Measurements from ENCODE around the gene GLT8D2. TPM values are rescaled to one million over a fixed set of nuclear protein-coding genes. Genes with fewer than 3 reads are reported as not detected.
A peak's percentile ranks its signal among the peaks of the same experiment; 100 is the strongest.
"Not testable (repeated sequence)": the region's sequence is repeated elsewhere in the genome, so short reads cannot be mapped to it uniquely, and the experiment has no call there.

The GLT8D2 gene
- polyA plus RNA-seq, 1 donor, result 40.1 TPM

- peak; percentile 54 for DNase-seq
These were observed 597 bp downstream of the GLT8D2 start for GRCh38 chr12:104049278-104049902.

- DNase-seq, result no peak
These were observed 1.2 kb downstream of the GLT8D2 start for GRCh38 chr12:104048811-104049210.

- DNase-seq, result no peak
These were observed 1.8 kb downstream of the GLT8D2 start for GRCh38 chr12:104048162-104048561.

GRCh38 chr12:104046306-104046705 is 3.7 kb downstream of the GLT8D2 start:
- DNase-seq, result no peak

- DNase-seq, result no peak
These were observed 5.8 kb downstream of the GLT8D2 start for GRCh38 chr12:104044158-104044557.

- DNase-seq, result no peak
These were observed 7.4 kb downstream of the GLT8D2 start for GRCh38 chr12:104042580-104042979.

- not testable (repeated sequence) for DNase-seq
These were observed 10.2 kb downstream of the GLT8D2 start for GRCh38 chr12:104039769-104040168.

- not testable (repeated sequence) for DNase-seq
These were observed 13.8 kb downstream of the GLT8D2 start for GRCh38 chr12:104036143-104036542.

- DNase-seq, result not testable (repeated sequence)
These were observed 19.4 kb downstream of the GLT8D2 start for GRCh38 chr12:104030596-104030995.

- DNase-seq, result no peak
These were observed 23.0 kb downstream of the GLT8D2 start for GRCh38 chr12:104026841-104027599.

GRCh38 chr12:104025771-104026170 is 24.2 kb downstream of the GLT8D2 start:
- no peak for DNase-seq

GRCh38 chr12:104024348-104024747 is 25.6 kb downstream of the GLT8D2 start:
- no peak for DNase-seq

- no peak for DNase-seq
These were observed 26.3 kb downstream of the GLT8D2 start for GRCh38 chr12:104023710-104024109.

- DNase-seq, result peak; percentile 36
These were observed 27.2 kb downstream of the GLT8D2 start for GRCh38 chr12:104022786-104023185.

- DNase-seq, result not testable (repeated sequence)
These were observed 28.1 kb downstream of the GLT8D2 start for GRCh38 chr12:104021862-104022261.

- DNase-seq, result no peak
These were observed 37.7 kb downstream of the GLT8D2 start for GRCh38 chr12:104012331-104012730.

- no peak for DNase-seq
These were observed 38.7 kb downstream of the GLT8D2 start for GRCh38 chr12:104011253-104011652.

- no peak for DNase-seq
These were observed 39.3 kb downstream of the GLT8D2 start for GRCh38 chr12:104010606-104011169.

GRCh38 chr12:104010121-104010520 is 39.9 kb downstream of the GLT8D2 start:
- no peak for DNase-seq

- no peak for DNase-seq
These were observed 43.1 kb downstream of the GLT8D2 start for GRCh38 chr12:104006929-104007328.

- no peak for DNase-seq
These were observed 46.4 kb downstream of the GLT8D2 start for GRCh38 chr12:104003596-104003995.

- DNase-seq, result no peak
These were observed 47.3 kb downstream of the GLT8D2 start for GRCh38 chr12:104002686-104003085.

GRCh38 chr12:104000807-104001434 is 49.1 kb downstream of the GLT8D2 start:
- DNase-seq, result no peak

Measured in hindlimb muscle (tissue), 1 donor.